C4-2B (cell line): ENCODE results near the gene D2HGDH.

ENCODE experiments used
- CTCF ChIP-seq: fragments of 450-650 bp; conservative IDR thresholded peaks from 2 replicates; pipeline ENCODE4 v1.5.1; 2017; ENCODE audit warnings: mild to moderate bottlenecking
- ZFX ChIP-seq: fragments of 450-650 bp; IDR thresholded peaks from 2 replicates; pipeline ENCODE4 v1.6.1; 2017

- no peak for TF ChIP-seq CTCF
- no peak for TF ChIP-seq ZFX
Measured at GRCh38 chr2:241728000-241728399, 6.4 kb upstream of the D2HGDH start.
